Prostate gland (tissue), 2 donors: ENCODE results near the gene PIPOX.

Experiments
- CTCF ChIP-seq, 4 experiments: fragments of 200-600 bp in 2 of 4; fragments of 450-650 bp in 2 of 4; sonication (generic) in 2 of 4; IDR thresholded peaks; 1 replicate in 3 of 4; 2 replicates in 1 of 4; pipeline ENCODE4 v1.5.1; 2016 to 2019; ENCODE audit warnings: antibody characterized with exemption in 4 of 4, mild to moderate bottlenecking in 2 of 4, moderate library complexity in 2 of 4
- POLR2A ChIP-seq: fragments of 450-650 bp; IDR thresholded peaks from one replicate; pipeline ENCODE4 v1.6.1; 2016; ENCODE audit warnings: antibody characterized with exemption, mild to moderate bottlenecking
- POLR2AphosphoS5 ChIP-seq: sonication (generic); formaldehyde crosslinking; IDR thresholded peaks from one replicate; pipeline ENCODE4 v1.6.1; 2017; ENCODE audit warnings: antibody characterized with exemption

- no peak for TF ChIP-seq CTCF (IDR thresholded peaks at IDR 0.05)
- TF ChIP-seq POLR2A: no peak
- TF ChIP-seq POLR2AphosphoS5: no peak
Observed at GRCh38 chr17:29054835-29055234, 11.9 kb downstream of the PIPOX start.
